ENCODE results near the gene SALL2.

GRCh38 chr14:21536418-21537089 lies 10.4 kb upstream of the SALL2 start:
- TF ChIP-seq, protein P1, sequence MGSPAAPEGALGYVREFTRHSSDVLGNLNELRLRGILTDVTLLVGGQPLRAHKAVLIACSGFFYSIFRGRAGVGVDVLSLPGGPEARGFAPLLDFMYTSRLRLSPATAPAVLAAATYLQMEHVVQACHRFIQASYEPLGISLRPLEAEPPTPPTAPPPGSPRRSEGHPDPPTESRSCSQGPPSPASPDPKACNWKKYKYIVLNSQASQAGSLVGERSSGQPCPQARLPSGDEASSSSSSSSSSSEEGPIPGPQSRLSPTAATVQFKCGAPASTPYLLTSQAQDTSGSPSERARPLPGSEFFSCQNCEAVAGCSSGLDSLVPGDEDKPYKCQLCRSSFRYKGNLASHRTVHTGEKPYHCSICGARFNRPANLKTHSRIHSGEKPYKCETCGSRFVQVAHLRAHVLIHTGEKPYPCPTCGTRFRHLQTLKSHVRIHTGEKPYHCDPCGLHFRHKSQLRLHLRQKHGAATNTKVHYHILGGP (tag by site-specific recombination; IDR thresholded peaks at IDR 0.05), result no peak
- no peak for TF ChIP-seq CTCF (tag by site-specific recombination; IDR thresholded peaks at IDR 0.05)
- no peak for TF ChIP-seq ZNF202 (tag by site-specific recombination; IDR thresholded peaks at IDR 0.05; ENCODE audit: borderline replicate concordance)
- no peak for TF ChIP-seq ZNF24 (tag by site-specific recombination; IDR thresholded peaks at IDR 0.05)
